ENCODE data around the gene FGFR3.

DNA sequence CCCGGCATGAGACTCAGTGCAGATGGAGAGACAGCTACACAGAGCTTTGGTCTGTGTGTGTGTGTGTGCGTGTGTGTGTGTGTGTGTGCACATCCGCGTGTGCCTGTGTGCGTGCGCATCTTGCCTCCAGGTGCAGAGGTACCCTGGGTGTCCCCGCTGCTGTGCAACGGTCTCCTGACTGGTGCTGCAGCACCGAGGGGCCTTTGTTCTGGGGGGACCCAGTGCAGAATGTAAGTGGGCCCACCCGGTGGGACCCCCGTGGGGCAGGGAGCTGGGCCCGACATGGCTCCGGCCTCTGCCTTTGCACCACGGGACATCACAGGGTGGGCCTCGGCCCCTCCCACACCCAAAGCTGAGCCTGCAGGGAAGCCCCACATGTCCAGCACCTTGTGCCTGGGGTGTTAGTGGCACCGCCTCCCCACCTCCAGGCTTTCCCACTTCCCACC lies 14.3 kb downstream of the FGFR3 start:
- TF ChIP-seq POLR2AphosphoS5 (IDR thresholded peaks at IDR 0.05; ENCODE audit: low read depth, low read length) (no peak), POLR2A (IDR thresholded peaks at IDR 0.05; ENCODE audit: low read depth, low read length) (no peak), SPI1 (IDR thresholded peaks at IDR 0.05; ENCODE audit: low read depth, low read length) (no peak), TAF1 (IDR thresholded peaks at IDR 0.05; ENCODE audit: low read depth, low read length) (no peak), PAX5 (IDR thresholded peaks at IDR 0.05; ENCODE audit: insufficient read depth, low read length, severe bottlenecking) (no peak)
